ENCODE measurements around the gene HNMT. TPM values are rescaled to one million over a fixed set of nuclear protein-coding genes. Genes with fewer than 3 reads are reported as not detected.
A peak's percentile ranks its signal among the peaks of the same experiment; 100 is the strongest.

The HNMT gene
- total and polyA plus RNA-seq, 2 of the 8 experiments (the other 6 are each of a cell fraction or from before 2014, with no cell fraction given) = 1.6 to 3.6 TPM

DNA sequence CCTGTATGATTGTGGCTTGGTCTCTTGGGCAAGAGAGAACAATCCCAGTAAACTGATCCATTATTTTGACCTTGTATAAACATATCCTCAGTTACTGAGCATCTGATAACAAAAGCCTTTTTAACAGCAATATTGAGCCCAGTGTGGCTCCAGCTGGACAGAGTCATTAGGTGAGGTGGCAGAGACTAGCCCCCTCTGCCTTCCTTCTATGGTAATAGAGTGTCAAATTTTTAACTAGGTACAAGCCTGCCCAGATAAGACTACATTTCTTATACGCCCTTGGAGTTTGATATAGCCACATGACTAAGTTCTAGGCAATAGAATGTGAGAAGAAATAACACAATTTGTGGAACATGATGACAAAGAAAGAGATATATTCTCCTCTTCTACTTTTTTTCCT lies 56.2 kb downstream of the HNMT start:
- H3K56ac ChIP-seq (replicated peaks; ENCODE audit: insufficient read length, low read depth, low read length) = no peak overlapping the region
- H3K4me2 ChIP-seq (ENCODE audit: insufficient read depth in 1 of 2, low read depth in 2 of 2, low read length in 2 of 2) = no peak overlapping the region
- H3K79me2 ChIP-seq (ENCODE audit: control insufficient read depth in 1 of 2, insufficient read depth in 2 of 2, low read length in 2 of 2) = no peaks in the 10 kb centered on the region
- no peak overlapping the region for H2BK5ac ChIP-seq (ENCODE audit: low read depth, low read length)
- H3K18ac ChIP-seq (ENCODE audit: extremely low read depth, low read length) = no peak overlapping the region
- H3K27ac ChIP-seq (ENCODE audit: low read depth, low read length) = no peak overlapping the region
- FAIRE-seq (no peak), DNase-seq (ENCODE audit: low read depth in 1 of 2, low spot score in 2 of 2) (no peak)
- no peaks in the 10 kb centered on the region for H3K9me3 ChIP-seq (ENCODE audit: insufficient read depth in 2 of 2, low read depth in 1 of 2, low read length in 1 of 2)
- H4K5ac ChIP-seq (ENCODE audit: insufficient read length, low read depth, low read length) = no peak overlapping the region
- no peak overlapping the region for H4K91ac ChIP-seq (replicated peaks; ENCODE audit: insufficient read length, low read length)
- H2BK20ac ChIP-seq (ENCODE audit: low read length) = no peak overlapping the region
- H4K8ac ChIP-seq (ENCODE audit: extremely low read depth, insufficient read depth, low read length) = no peak overlapping the region
- H3K4ac ChIP-seq (replicated peaks; ENCODE audit: insufficient read length, low read depth, low read length) = no peak overlapping the region
- no peak overlapping the region for H3K14ac ChIP-seq (ENCODE audit: insufficient read length)
- H3K23me2 ChIP-seq (ENCODE audit: low read depth, low read length) = no peaks in the 10 kb centered on the region
- no peaks in the 10 kb centered on the region for H3K27me3 ChIP-seq (replicated peaks in 1 of 4; ENCODE audit: control insufficient read depth in 3 of 4, extremely low read depth in 1 of 4, insufficient read depth in 3 of 4, low read length in 3 of 4)
- no peak overlapping the region for H2AK5ac ChIP-seq (ENCODE audit: low read depth, low read length)
- no peaks in the 10 kb centered on the region for H3K79me1 ChIP-seq (ENCODE audit: low read depth, low read length)
- H2BK120ac ChIP-seq (replicated peaks; ENCODE audit: low read depth, low read length) = no peak overlapping the region
- POLR2A ChIA-PET (ENCODE audit: partially characterized antibody) = no interaction called here
- no peak overlapping the region for H3K9ac ChIP-seq (replicated peaks in 1 of 4; ENCODE audit: extremely low read depth in 1 of 4, low read depth in 3 of 4, low read length in 3 of 4)
- H2AFZ ChIP-seq (ENCODE audit: low read length) = no peak overlapping the region
- H3K36me3 ChIP-seq (ENCODE audit: control insufficient read depth in 2 of 4, insufficient read depth in 4 of 4, low read length in 3 of 4) = no peaks in the 10 kb centered on the region
- H2BK15ac ChIP-seq (ENCODE audit: low read length) = no peak overlapping the region
- WGBS, 2 experiments (ENCODE audit: extremely low coverage in 1 of 2, insufficient coverage in 1 of 2, insufficient read length in 1 of 2, insufficient replicate concordance in 2 of 2, low coverage in 1 of 2, low lambda C conversion rate in 2 of 2, missing lambda C conversion rate in 1 of 2) = 100% methylated on average over 1 of the region's 1 CpG; no CpG with 5 or more reads in 1 of the 2 experiments
- TF ChIP-seq SP4 (IDR thresholded peaks at IDR 0.05; ENCODE audit: low read length) (no peak), RAD21 (IDR thresholded peaks at IDR 0.05 in 1 of 2, conservative IDR thresholded peaks at IDR 0.05 in 1 of 2; ENCODE audit: low read depth in 2 of 2, low read length in 2 of 2) (peak in 1 of 2 experiments; percentile 22; a peak in 1 of 4 replicates), FOSL1 (IDR thresholded peaks at IDR 0.05; ENCODE audit: insufficient read depth, low read depth, low read length) (no peak)
- H2BK12ac ChIP-seq (ENCODE audit: low read depth, low read length) = no peak overlapping the region
- H3K23ac ChIP-seq (ENCODE audit: insufficient read length) = no peak overlapping the region
- H3K4me1 ChIP-seq (replicated peaks in 1 of 4; ENCODE audit: control insufficient read depth in 3 of 4, insufficient read depth in 4 of 4, low read length in 3 of 4) = peaks cover 0 to 2% (median under 1%) of the 10 kb centered on the region in 4 experiments; a peak in 2 of 7 replicates
- H3K4me3 ChIP-seq (ENCODE audit: extremely low read depth in 1 of 4, insufficient read depth in 2 of 4, low read depth in 3 of 4, low read length in 4 of 4) = no peak overlapping the region
- H4K20me1 ChIP-seq (replicated peaks in 1 of 2; ENCODE audit: control insufficient read depth in 1 of 2, insufficient read depth in 2 of 2, low read length in 2 of 2) = no peaks in the 10 kb centered on the region
- CTCF ChIA-PET (ENCODE audit: partially characterized antibody) = interaction anchor here (0.6 to 4.3 kb wide), 6 partner anchors 11 to 925 kb away, joined by 3 to 12 read pairs (median 4); no protein-coding TSS in a partner anchor
